Stimulated activated CD4-positive, alpha-beta T cell treated with anti-CD3 and anti-CD28 coated beads, TNF-alpha, amount 100 ng/mL, for 24 hours (primary cell): ENCODE measurements around the gene NAA80.

Experiments
- DNase-seq, 3 experiments: peaks; one replicate each; pipeline ENCODE4 v3.0.0-alpha.2; 2020; ENCODE audit warnings: low read depth in 3 of 3

NAA80 gene

GRCh38 chr3:50327943-50328691 lies 28.9 kb upstream of the NAA80 start, which contains the start of gene TUSC2:
TSS of gene TUSC2 (minus strand) at chr3:50328223. CDS start at chr3:50328099, 124 bp downstream.
- peak; percentile 89 to 96 (median 92) for DNase-seq

GRCh38 chr3:50327129-50327528 lies 27.9 kb upstream of the NAA80 start:
- no peak for DNase-seq

GRCh38 chr3:50326182-50326541 lies 27.0 kb upstream of the NAA80 start:
- DNase-seq = no peak

DNA sequence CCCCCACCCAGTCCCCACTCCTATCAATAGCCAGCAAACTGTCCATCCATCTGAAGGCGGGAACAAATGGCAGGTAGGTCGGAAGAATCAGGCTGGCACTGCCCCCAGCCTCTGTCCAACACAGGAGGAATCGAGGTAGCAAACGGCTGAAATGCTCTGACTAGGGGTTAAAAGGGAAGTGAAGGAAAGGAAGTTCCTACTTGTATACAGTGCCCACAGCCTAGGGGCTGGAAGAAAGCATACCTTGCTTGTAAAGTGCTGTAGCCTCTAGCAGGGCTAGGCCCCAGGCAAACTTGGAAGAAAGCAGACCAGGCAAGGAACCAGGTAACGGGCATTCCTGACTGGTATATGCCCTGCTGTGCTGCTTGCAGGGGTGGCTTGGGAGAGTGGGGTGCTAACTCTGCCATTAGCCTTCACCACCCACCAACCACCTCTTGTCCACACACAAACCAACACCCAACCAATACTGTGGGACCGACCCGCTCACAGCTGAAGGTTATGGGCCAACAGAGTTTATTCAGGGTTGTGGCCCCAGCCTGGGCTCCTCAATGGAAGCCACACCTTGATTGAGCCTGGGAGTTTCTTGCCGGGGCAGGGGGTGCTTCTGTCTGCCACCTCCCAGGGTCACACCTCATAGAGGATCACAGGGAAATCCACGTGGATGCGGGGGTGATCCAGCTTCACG lies 26.4 kb upstream of the NAA80 start:
- no peak for DNase-seq

DNA sequence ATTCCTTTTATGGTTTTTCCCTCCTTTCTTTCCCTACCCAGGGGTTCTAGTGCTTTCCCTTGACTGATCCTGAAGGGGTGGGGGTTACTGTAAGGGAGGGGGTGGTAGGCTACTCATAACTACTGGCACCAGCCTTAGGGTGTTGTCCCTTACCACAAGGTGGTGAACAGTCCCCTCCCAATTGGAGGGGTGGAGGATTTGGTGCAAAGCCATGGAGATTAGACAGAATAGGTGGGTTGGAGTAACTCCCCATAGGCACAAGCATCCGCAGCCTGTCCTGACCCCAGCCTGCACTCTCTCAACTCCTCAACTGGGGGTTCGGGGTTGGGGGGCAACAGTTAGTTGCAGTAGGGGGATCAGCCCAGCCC lies 25.9 kb upstream of the NAA80 start:
- no peak for DNase-seq

DNA sequence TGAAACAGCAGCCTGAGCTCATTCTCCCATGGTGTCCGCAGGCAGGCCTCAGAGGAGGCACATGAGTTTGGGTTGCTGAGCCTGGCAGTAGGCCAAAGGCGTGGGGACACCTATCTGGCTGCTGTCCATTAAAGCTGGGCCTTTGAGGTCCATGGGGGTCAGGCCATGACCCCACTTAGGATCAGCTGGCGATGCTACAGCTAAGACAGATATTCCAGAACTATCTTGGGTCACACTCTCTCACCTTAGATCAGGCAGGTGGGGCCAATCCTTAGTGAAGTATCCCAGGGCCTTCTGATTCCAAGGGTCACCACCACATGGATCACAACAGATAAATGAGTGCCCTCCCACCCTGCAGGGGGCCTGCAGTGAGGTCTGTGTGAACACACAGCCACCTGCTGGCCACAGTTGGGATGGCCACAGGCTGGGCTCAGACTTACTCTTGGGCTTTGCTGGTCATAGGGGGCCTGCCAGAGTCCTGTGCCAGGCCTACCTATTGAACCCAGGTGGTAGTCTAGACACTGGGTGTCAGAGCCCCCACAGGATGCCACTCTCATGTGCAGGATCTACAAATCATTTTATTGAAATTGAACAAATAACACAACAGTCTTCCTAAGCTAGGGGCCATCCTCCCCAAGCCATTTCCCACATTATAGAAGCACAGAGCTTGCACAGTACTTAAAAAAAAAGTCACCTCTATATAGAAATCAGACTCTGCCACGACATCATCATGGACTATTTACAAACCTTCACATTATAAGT lies 25.3 kb upstream of the NAA80 start:
- peak in 1 of 3 experiments; percentile 57 for DNase-seq

GRCh38 chr3:50323614-50324199 lies 24.5 kb upstream of the NAA80 start:
- no peak for DNase-seq

DNA sequence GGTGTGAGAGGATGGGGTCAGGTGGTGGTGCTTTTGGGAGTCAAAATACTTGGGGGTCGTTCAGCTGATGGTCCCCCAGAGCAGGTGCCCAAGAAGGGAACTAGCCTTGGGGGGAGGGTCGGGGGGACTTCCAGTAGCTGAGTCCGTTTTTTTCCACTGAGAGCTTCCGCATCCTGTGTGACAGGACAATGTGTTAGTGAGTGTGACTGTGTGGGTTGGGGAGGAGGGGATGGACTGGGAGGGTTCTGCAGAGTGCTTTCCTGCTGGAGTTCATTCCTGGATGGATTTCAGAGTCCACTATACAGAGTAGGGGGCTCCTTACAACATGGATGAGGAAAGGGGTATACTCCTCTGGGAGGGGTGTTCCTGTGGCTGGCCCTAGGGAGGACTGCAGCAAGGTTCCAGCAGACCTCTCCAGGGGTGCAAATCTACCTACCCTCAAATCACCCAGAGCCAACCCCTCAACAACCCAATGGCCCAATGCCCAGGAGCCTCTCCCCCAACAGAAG lies 23.9 kb upstream of the NAA80 start:
- no peak for DNase-seq

DNA sequence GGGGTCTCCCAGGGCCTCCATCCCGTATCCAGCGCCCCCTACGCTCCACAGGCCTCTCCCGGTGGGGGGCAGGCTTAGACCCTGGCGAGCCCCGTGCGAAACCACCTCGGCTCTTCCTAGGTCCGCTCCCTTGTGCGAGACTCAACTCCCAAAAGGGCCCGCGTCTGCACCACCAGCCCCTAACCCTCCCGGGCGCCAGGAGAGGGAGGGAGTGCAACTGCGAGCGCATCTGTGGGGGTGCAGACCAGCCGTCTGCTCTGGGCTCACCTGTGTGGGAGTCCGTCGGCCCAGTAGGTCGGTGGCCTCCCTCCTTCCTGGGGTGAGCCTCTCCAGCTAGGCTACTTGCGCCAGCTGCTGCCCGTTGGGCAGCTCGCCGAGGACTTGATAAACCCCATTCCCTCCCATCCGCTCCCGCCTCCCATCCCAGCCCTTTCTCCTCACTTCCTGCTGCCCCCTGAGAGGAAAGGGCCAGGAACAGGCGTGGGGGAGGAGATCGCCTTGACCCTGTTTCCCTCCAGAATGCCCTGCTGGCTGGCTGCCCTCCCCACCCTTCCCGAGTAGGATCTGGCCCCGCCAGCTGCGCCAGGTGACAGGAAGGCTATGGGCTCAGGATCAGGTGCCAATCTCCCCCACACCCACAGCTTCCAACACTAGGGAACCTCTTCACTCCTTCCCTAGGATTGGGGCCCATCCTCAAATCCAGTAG lies 23.3 kb upstream of the NAA80 start, which contains the start of gene HYAL2:
TSS of gene HYAL2 (minus strand) at position 360 of the 706 bp plus-strand sequence. CDS start 2,256 bp downstream, outside the sequence.
- DNase-seq = no peak

GRCh38 chr3:50322115-50322385 lies 22.8 kb upstream of the NAA80 start:
- DNase-seq = no peak

DNA sequence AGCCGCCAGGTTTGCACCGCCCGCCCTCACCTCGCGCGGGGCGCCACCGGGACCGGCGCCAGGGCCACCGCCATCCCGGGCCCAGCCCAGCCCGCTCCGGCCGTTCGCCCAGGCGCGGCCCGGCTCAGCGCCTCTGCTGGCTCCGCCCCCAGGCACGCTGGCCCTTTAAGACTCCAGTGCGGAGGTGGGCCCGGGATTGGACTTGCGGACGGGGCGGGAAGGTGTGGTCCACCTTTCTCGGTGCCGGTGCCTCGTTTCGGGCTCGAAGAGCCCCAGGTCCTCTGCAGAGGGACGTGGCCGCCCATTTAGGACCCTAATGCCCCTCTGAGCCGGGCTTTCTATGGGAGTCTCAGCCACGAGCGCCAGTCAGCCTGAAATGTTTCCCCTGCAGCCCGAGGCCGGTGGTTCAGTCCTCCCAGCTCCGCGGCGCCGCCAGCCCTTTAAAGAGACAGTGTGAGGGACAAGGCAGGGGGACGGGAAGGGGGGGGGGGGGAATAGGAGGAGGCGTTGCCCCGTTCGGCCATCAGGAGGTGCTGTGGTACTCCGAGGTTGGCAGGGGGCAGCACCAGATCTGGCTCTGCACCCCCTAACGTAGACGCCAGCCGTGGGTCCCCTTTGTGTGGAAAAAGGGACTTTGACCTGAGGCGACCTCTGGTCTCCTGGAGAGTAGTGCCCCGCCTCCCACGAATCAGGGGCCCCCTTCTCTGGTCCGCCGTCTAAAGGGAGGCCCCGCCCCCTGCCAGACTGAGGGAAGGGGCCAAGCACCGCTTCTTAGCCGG lies 22.3 kb upstream of the NAA80 start:
- peak; percentile 65 to 82 (median 69) for DNase-seq

DNA sequence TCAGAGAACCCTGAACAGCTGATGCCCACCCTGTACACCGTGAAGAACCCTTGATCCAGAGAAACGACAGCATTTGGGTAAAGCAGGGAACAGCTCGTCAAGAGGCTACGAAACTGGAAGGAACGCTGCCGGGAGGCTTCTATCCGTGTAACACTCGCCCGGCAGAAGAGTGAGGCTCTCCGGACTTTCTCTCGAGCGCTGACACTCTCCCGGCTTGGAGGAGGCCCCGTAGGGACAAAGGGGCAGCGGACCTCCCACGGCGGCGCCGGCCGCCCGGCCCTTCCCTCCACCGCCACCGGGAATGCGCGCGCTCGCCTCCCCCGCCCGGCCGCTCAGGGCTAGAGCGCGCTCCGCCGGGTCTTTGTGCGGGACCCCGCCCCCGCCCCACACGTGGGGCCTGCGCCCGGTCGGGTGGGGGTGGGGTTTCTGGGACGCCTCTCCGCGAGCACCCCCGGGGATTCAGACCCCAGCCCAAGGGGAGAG lies 21.7 kb upstream of the NAA80 start:
- peak in 2 of 3 experiments; percentile 43 to 66 for DNase-seq

GRCh38 chr3:50319894-50320625 lies 20.9 kb upstream of the NAA80 start:
- no peak for DNase-seq

- DNase-seq = no peak
Measured at GRCh38 chr3:50319181-50319893, 20.1 kb upstream of the NAA80 start.

GRCh38 chr3:50318615-50319014 lies 19.4 kb upstream of the NAA80 start:
- no peak for DNase-seq

- DNase-seq = no peak
Measured at GRCh38 chr3:50318163-50318562, 19.0 kb upstream of the NAA80 start.

- DNase-seq = no peak
Measured at GRCh38 chr3:50317300-50317699, 18.1 kb upstream of the NAA80 start.

- peak in 1 of 3 experiments; percentile 46 for DNase-seq
Measured at GRCh38 chr3:50316657-50317242, 17.5 kb upstream of the NAA80 start.

GRCh38 chr3:50314816-50315215 lies 15.6 kb upstream of the NAA80 start:
- no peak for DNase-seq
